ENCODE measurements around the gene ARL6IP5.

Gene ARL6IP5

DNA sequence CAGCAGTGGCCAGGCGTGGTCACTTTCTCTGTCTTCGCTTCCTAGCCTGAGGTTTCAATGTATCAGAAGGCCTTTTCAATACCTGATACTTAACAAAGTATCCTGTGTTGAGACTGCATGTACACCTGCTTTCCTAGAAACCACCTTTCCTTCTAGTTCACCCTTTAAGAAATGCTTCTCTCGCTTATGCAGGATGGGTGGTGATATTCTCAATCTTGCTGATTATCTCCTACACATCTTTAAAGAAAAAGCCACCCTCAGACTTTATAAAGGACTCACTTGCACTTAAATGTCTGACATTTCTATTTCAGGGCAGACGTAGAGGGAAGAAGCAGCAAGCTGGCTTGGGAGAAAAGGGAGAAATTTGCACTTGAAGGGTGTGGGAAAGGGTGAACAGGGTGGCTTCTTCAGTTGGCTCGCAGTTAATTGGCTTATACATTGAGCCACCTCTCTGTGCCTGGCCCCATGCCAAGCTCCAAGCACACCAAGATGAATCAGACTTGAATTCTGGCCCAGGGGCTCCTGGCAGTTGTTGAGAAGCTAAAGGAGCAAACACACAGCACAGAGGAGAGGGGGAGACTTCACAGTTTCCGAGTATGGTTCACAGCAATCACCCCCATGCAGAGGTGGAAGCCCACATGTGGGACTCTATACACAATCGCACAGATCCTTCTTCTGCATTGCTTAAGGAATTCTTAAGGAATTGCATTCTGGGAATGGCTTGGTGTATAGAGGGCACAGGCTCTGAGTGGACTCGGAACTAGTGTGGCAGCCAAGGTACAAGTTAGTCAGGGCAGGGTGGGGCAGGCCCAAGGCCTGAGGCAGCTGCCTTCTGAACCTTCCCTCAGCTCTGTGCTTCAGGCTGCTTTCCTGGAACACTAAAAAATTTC is 1.3 kb downstream of the ARL6IP5 start:
- DNase-seq (ENCODE audit: low read depth): peak; percentile 91

DNA sequence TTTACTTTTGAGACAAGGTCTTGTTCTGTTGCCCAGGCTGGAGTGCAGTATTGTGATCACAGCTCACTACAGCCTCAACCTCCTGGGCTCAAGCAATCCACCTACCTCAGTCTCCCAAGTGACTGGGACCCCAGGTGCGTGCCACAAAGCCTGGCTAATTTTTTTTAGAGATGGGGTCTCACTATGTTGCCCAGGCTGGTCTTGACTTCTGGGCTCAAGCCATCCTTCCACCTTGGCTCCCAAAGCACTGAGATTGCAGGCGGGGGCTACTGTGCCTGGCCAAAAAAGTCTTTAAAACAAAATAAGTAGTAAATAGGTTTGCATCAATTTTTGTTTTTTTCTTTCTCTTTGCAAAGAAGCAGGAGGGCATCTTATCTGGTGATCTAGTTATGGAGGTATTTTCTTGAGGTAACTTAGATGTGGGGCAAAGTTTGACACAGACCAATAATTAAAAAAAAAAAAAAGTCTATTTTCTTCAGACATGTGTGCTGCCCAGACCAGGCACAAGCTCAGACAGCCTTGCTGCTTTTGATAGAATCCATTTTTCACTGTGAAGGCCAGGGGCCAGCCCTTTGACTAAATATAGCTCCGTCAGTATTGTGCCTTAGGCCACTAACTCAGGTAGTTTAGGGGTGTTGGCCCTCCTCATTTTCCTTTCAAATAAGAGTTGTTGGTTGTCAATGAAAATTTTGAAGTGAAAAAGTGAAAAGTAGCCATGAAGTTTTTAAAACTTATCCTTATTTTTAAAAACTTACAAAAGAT is 2.5 kb downstream of the ARL6IP5 start:
- no peak for DNase-seq (ENCODE audit: low read depth)

DNA sequence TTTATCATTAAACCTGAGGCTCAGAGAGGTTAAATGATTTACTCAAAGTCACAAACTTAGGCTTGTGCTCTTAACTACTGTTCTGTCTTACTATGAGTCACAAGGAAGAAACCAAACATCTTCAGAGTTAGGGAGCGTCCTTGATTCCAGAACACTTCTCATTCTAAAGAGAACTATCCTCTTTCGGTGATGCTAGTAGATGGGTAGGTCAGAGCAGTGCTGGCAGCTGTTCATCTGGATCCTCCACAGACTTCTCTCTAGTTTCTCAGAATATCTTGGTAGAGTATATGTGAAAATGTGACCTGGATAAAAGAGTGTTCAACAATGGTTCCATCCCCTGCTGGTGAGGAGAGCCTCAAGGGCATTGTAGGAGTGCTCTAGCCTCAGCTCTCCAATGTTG is 3.3 kb downstream of the ARL6IP5 start:
- DNase-seq (ENCODE audit: low read depth): no peak

DNA sequence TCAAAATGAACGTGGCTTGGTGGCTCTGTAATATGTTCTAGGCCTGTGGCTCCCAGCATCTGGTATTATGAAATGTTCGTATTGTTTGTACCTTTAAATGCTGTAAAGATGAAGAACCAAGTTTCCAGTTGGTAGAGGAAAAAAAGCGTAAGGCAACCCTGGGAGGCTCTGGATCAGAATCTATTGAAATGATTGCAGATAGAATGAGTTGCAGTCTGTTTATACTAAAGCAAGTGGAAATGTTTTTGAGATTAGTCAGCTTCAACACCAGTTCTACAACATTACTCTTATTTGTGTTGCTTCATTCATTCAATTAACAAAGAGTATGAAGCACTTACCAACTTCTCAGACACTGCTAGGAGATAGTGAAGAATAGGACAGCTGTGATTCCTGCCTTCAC is 5.3 kb downstream of the ARL6IP5 start:
- no peak for DNase-seq (ENCODE audit: low read depth)

DNA sequence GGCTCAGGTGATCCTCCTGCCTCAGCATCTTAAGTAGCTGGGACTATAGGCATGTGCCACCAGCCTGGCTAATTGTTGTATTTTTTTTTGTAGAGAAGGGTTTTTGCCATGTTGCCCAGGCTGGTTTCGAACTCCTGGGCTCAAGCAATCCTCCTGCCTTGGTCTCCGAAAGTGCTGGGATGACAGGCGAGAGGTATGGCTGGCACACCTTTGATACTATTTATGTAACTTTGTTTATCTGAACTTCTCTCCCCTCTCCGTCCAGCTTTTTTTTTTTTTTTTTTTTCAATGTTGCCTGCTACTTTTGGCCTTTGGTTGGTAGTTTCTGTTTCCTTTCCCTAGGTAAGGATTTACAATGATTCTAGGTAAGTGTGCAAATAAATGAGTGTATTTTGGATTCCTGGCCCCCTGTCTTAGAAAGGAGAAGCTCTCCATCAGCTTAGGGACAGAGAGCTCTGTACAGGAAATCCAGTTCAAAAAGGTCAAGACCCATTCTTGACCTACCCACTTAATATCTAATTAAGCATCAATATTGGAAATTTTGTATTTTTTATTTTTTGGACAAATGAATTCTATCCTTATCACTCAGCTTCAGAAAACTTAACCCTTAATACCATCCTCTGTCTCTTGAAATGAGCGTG is 6.8 kb downstream of the ARL6IP5 start:
- no peak for DNase-seq (ENCODE audit: low read depth)

DNA sequence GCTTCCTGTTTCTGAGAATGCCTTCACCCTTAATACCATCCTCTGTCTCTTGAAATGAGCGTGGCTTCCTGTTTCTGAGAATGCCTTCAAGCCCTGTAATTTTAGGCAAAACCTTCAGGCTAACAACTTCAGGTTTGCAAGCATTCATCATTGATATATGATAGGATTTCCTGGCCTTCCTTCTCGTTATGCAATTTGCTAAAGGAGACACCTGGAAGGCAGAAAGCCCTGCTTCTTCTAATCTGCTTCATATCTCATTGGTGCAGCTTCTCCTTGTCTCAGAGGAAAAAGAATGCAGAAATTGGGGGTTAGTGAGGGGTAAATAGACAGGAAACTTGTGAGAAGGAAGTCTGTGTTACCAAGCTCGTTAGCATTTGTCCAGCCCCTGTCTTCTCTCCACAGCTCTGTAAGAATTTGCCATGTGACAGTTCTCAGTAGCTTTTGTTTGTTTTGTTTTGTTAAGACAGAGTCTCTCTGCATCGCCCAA is 7.3 kb downstream of the ARL6IP5 start:
- no peak for DNase-seq (ENCODE audit: low read depth)

DNA sequence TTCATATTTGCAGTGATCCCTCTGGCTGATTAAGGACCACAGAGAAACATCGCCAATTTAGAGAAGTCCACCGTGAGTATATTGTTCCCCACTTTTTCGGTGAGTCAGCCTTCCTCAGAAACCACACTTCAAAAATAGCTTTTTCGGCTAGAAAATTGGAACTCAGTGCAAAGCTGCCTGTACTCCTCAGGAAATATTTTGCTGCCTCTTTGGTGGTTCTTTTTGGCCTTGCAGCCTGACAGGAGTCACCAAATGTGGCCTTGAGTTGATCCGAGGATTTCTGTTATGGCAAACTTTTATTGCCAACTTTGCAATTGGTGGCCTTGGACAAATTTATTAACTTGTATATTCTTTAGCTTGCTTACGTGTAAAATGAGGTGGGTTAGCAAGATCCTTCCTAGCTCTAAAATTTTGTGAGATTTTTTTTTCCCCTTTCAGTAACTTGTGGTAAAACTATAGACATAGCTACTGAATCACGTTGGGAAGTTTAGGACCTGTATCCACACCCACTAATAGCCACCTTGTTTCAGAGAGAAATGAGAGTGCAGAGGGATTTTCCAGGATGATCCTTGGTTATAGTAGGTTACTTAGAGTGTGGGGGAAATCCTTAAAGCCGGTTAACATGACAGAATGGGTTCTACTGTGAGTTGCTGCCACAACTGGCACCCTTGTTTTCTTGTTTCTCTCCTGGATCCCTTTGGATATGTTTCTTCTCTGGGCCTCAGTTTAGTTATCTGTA is 9.9 kb downstream of the ARL6IP5 start:
- DNase-seq (ENCODE audit: low read depth): no peak

DNA sequence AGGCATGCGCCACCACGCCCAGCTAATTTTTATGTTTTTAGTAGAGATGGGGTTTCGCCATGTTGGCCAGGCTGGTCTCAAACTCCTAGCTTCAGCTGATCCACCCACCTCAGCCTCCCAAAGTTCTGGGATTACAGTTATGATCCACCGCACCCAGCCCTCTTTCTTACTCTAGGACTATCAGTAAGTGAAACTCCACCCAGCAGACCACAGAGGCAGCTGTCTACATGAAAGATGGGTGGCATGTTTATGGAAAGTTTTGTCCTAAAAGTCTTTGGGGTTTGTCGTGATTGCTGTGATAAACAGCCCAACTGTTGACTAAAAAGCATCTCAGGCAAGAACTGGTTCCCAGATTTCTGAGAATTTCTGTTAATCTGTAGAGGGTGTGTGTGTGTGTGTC is 10.9 kb downstream of the ARL6IP5 start:
- no peak for DNase-seq (ENCODE audit: low read depth)

DNA sequence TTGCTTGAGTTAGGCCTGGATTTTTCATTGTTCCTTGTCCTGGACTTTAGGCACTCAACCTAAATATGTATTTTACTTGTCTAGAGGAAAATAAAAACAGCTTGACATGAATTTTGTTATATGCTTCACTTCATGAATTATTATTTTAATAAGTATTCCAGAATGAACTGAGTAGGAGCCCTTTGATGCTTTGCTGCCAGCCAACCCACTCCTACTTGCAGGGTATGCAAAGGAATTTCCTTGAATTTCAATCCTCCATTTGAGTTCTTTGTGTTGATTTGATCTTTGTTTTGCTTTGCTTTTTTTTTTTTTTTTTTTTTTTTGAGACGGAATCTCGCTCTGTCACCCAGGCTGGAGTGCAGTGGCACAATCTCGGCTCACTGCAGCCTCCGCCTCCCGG is 11.6 kb downstream of the ARL6IP5 start:
- DNase-seq (ENCODE audit: low read depth): no peak

DNA sequence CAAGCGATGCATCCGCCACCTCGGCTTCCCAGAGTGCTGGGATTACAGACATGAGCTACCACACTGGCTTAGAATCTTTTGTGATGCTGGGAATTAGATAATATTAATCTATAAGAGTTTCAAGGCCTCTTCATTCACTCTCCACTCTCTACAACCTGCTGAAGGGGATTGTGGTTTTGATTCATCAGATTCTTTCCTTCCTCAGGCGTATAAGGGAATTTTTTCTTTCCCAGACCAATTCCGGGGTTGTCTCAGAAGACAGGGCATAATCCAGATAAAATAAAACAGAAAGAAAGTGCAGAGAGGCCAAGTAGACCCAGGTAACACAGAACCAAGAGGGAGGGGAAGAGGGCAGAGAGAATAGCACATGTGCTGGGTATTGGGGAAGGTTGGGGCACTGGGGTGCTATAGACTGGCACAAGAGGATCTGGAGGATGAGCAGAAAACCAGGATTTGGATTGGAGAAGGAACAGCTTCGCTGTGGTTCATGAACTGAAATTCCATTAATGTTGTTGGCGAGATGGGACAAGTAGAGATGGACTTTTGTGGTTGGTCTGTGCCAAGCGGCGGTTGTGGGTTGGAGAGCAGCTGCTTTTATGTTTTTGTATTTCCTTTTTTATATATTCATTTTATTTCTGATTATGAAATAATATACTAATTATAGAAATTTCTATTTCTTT is 12.8 kb downstream of the ARL6IP5 start:
- no peak for DNase-seq (ENCODE audit: low read depth)

DNA sequence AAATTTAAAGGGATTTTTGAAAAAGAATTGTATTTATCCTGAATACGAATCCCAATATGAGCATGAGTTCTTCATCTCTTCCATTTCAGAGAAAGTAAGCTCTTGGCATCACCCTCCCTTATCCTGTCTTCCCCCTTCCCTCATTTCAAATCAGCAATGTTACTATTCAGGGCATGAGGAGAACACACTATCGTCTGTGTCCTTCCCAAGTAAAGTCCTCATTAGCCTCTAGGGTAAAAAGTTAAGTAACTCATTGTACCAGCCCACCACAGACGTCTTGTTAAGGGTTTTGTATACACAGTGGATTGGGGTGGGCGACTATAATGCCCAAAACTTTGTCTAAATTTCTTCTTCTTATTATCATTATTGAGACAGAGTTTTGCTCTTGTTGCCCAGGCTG is 14.8 kb downstream of the ARL6IP5 start:
- no peak for DNase-seq (ENCODE audit: low read depth)

DNA sequence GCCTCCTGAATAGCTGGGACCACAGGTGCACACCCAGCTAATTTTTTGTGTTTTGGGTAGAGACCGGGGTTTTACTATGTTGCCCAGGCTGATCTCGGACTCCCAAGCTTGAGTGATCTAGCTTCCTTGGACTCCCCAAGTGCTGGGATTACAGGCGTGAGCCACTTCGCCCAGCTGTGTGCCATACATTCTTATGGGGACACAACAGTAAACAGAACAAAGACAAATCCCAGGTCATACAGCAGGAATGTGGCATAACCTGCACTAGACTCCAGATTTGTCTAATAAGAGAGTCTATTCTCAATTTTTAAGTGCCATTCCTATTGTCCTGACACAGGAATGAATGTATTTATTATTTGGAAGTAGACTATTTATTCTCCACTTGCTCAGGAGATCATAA is 17.6 kb downstream of the ARL6IP5 start:
- no peak for DNase-seq (ENCODE audit: low read depth)

DNA sequence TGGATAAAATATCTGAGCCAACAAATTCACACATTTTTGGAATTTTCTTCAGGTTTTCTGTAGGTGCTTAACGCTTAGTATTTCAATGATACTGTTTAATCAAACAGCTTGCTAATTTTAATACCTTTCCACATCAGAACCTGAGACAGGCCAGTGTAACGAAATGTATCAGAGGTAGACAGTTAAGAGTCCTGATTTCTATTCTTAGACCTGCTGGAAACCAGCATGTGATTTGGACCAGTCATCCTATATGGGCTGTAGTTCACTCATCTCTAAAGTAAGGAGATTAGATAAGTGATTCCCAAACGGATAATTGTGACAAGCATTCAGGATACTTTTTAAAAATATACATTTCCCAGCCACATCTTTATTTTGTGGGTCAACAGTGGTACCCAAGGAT is 18.4 kb downstream of the ARL6IP5 start:
- DNase-seq (ENCODE audit: low read depth): no peak

DNA sequence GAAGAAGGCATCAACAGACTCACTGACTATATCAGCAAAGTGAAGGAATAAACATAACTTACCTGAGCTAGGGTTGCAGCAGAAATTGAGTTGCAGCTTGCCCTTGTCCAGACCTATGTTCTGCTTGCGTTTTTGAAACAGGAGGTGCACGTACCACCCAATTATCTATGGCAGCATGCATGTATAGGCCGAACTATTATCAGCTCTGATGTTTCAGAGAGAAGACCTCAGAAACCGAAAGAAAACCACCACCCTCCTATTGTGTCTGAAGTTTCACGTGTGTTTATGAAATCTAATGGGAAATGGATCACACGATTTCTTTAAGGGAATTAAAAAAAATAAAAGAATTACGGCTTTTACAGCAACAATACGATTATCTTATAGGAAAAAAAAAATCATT is 19.8 kb downstream of the ARL6IP5 start:
- no peak for DNase-seq (ENCODE audit: low read depth)

DNA sequence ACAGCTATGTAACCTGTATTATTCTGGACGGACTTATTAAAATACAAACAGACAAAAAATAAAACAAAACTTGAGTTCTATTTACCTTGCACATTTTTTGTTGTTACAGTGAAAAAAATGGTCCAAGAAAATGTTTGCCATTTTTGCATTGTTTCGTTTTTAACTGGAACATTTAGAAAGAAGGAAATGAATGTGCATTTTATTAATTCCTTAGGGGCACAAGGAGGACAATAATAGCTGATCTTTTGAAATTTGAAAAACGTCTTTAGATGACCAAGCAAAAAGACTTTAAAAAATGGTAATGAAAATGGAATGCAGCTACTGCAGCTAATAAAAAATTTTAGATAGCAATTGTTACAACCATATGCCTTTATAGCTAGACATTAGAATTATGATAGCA is 20.6 kb downstream of the ARL6IP5 start:
- DNase-seq (ENCODE audit: low read depth): no peak

DNA sequence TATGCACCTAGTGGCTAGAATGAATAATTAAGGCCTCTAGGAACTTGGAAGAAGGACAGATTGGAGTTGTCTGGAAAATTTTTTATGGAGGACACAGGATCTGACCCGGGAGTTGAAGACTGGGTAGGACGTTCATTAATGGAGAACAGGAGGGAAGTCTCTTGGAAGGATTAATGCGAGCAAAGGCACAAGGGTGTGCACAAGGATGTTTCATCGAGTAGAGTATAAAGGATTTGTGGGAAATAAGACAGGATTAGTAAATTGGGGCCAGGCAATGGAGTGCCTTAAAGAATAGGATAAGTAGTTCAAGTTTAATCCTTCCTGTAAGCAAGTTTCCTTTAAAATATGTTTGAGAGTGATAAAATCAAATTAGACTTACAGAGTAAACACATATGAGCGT is 23.1 kb downstream of the ARL6IP5 start:
- no peak for DNase-seq (ENCODE audit: low read depth)

DNA sequence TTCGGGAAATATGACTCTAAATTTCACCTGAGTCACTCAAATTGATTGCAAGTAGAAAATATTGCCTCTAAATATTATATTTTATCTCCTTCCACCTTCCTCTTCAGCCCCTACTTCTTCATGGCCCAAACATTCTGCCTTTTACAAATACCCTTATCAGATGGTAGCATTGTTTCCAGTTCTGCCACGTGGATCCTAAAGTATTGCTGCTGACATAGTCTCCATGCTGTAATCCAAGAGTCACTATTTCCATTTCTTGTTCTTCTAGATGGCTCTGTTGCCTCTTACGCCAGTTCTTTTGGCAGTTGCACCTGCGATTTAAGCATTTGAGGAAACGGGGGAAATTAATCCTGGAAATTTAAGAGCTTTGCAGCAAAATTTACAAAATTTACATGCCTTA is 24.1 kb downstream of the ARL6IP5 start:
- no peak for DNase-seq (ENCODE audit: low read depth)

DNA sequence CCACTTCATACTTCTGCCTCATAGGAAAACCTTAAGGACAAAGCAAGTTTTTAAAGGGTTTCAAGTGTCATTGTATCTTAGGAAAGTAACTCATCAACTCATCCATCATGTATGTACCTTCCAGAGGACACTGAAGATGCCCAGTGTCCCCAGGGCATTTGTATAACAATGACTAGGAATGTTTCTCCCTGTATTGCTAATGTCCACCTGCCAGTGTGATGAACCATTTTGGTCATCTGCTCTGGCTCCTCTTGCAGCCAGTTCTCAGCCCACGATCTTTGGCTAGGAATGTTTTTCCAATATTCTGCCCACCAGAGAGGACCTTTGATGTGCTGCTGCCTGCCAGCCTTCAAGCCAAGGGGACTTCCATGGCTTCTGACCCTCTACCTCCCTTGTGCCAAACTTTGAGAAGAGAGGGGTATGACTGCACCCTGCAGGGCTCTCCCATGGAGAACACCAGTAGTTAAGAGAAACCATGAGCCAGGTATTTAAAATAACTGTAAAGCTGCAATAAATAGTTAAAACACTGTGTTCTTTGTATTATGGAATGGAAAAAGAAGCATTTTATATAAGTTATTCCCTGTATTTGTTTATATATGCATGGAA is 26.3 kb downstream of the ARL6IP5 start:
- no peak for DNase-seq (ENCODE audit: low read depth)

DNA sequence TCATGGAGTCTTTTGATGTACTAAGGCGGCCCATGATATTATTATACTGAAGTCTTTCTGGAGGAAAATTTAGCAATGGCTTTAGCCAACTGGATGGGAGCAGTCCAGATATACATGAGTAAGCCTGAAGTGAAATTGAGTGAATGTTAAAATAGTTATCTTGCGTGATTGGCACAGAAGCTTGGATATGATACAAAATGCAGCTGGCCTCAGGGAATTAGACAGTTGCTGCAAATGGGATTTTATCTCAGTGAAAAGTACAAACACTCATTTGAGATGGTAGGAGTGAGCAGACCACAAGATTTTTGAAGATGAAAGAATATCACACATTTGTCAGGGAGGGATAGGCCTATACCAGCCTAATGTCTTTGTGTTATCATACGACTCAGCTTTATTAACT is 28.8 kb downstream of the ARL6IP5 start:
- DNase-seq (ENCODE audit: low read depth): no peak

DNA sequence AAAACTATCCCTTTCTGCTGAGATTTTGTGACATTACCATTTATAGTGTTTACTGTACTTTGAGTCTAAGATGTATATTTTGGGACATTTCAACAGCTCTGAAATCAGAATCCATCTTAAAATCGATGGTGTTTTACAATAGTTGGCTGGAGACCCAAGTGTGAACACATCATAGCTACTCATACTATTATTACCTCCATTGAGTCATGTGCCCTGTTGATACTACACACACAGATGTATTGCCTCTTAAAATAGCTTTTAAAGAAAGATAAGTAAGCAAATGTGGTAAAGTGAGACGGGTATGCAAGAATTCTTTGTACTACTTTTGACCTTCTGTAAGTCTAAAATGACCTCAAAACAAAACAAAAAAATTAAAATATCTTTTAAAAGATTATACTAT is 31.0 kb downstream of the ARL6IP5 start:
- no peak for DNase-seq (ENCODE audit: low read depth)

DNA sequence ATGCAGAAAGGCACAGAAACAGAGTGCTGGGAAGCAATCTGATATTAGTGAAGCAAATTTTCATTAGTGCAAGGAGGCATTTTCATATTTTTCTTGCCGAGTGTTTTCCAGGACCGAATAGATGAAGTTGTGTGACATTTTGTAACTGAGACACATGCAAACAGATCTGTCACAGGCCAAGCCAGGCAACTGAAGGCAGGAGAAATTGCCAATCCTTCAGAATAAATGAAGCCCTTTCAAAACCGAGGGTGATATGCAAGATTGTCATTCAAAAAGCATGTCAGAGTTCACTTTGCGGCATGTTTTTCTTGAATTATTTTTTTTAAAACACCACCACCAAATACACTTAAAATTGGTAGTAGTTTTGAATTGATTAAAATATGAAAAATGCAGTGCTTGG is 31.4 kb downstream of the ARL6IP5 start:
- no peak for DNase-seq (ENCODE audit: low read depth)

All from stromal cell of bone marrow (primary cell).